Endodermal cell (in vitro differentiated cells): ENCODE results near the gene TAPT1. TPM values are rescaled to one million over a fixed set of nuclear protein-coding genes. Genes with fewer than 3 reads are reported as not detected.

Experiments
- DNase-seq: peaks from one replicate; pipeline ENCODE4 v3.0.0-alpha.2; 2017
- H3K27ac ChIP-seq: 2 replicates; pipeline ENCODE4 v1.5.1; 2013; ENCODE audit warnings: mild to moderate bottlenecking, low read depth, low read length, moderate library complexity
- H3K27me3 ChIP-seq: 2 replicates; pipeline ENCODE4 v1.6.1; 2013; ENCODE audit warnings: mild to moderate bottlenecking, low read length, moderate library complexity; ENCODE audit not compliant: insufficient read depth, control insufficient read depth, poor library complexity, severe bottlenecking
- H3K36me3 ChIP-seq: 2 replicates; pipeline ENCODE4 v1.7.0; 2013; ENCODE audit warnings: mild to moderate bottlenecking, low read length, moderate library complexity; ENCODE audit not compliant: control insufficient read depth, insufficient read depth
- H3K4me1 ChIP-seq: one replicate; pipeline ENCODE4 v1.7.0; 2013; ENCODE audit warnings: low read length; ENCODE audit not compliant: control insufficient read depth, insufficient read depth
- H3K4me3 ChIP-seq: 2 replicates; pipeline ENCODE4 v1.5.1; 2013; ENCODE audit warnings: mild to moderate bottlenecking, low read length, moderate library complexity
- H3K9ac ChIP-seq: 2 replicates; pipeline ENCODE4 v1.6.1; 2013; ENCODE audit warnings: mild to moderate bottlenecking, low read length, moderate library complexity; ENCODE audit not compliant: poor library complexity, severe bottlenecking; ENCODE audit errors: extremely low read depth
- H3K9me3 ChIP-seq: 2 replicates; pipeline ENCODE4 v1.6.1; 2013; ENCODE audit warnings: mild to moderate bottlenecking, low read length, moderate library complexity; ENCODE audit not compliant: control insufficient read depth
- H3K27ac Mint-ChIP-seq: 2 replicates; pipeline ENCODE4 v1.8.0; 2020; ENCODE audit warnings: mixed read lengths
- H3K27me3 Mint-ChIP-seq: 2 replicates; pipeline ENCODE4 v1.8.0; 2021; ENCODE audit warnings: mild to moderate bottlenecking, mixed read lengths; ENCODE audit not compliant: insufficient read depth
- H3K36me3 Mint-ChIP-seq: 2 replicates; pipeline ENCODE4 v1.8.0; 2020; ENCODE audit warnings: low read depth, mixed read lengths
- H3K4me1 Mint-ChIP-seq: 2 replicates; pipeline ENCODE4 v1.8.0; 2020; ENCODE audit warnings: mixed read lengths
- H3K4me3 Mint-ChIP-seq: 2 replicates; pipeline ENCODE4 v1.8.0; 2020; ENCODE audit warnings: mild to moderate bottlenecking, moderate library complexity, mixed read lengths
- H3K9me3 Mint-ChIP-seq: 2 replicates; pipeline ENCODE4 v1.8.0; 2020; ENCODE audit warnings: mild to moderate bottlenecking, mixed read lengths
- WGBS, 2 experiments: methylation state at CpG; one replicate each; pipeline versions ENCODE4 v1.1.5 to v1.1.7; 2013; ENCODE audit warnings: missing lambda C conversion rate in 2 of 2, mixed read lengths in 1 of 2; ENCODE audit not compliant: insufficient coverage in 1 of 2, insufficient read length in 1 of 2; 5-methylcytosine and 5-hydroxymethylcytosine counted together
- total RNA-seq, 2 donors: library from RNA; stranded (reverse); fragmentation: NEBNext Ultra II Directional in 1 of 2; extraction: Animal tissue kit (Norgen Biotek cat#: 25700) in 1 of 2; gene quantifications; 2 replicates in 1 of 2; 3 replicates in 1 of 2; pipeline ENCODE4 v1.2.1, GENCODE V29; 2021
- TF ChIP-seq, protein P1 (sequence below): fragments of 200-600 bp; sonication (generic); conservative IDR thresholded peaks from 2 replicates; pipeline ENCODE4 v1.5.0; 2021; ENCODE audit warnings: antibody characterized with exemption, mild to moderate bottlenecking

Gene TAPT1
- total RNA-seq, 2 donors from 2014 or later, result 19.8 to 22.6 TPM

DNA sequence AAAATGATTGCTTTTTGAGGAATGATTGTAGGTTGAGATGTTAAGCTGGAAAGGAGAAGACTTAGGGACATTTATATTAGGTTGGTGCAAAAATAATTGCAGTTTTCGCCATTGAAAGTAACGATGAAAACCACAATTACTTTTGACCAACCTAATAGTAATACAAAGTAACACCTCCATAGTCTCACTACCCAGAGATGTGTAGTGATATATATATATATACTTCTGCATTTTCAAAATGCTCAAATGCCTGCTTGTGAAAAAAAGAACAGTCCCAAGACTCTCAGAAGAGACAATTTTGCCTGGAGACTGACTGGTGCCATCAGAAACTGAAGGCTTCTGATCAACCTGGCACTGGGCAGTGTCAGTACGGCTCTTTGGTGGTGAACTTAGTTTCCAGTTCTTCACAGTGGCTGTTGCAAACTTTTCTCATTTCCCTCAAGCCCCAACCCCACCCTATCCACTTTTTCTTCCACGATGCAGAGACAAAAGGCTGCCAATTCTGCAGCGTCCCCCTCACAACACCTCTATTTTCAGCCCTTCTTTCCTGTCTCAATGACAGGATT is 35.1 kb upstream of the TAPT1 start:
- no peak overlapping the region for H3K4me3 Mint-ChIP-seq
- DNase-seq, result no peak

DNA sequence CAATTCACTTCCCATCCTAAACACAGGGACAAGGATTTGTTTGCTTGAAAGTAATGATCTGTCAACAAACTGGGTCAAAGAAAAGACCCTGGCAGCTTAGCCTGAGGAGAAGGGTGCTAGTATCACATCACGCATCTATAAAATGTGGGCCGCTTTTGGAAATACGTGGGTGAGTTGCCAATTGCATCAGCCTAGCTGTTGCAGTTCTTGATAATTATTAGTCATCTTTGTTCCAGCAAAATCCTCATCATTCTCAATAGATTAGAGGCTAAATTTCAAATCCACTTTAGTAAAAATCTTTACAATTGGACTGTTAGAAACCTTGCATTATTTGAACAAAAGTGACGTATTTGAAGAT is 33.6 kb upstream of the TAPT1 start:
- Histone ChIP-seq H3K4me3 (no peak overlapping the region), H3K27ac (no peak overlapping the region), H3K36me3 (no peaks in the 10 kb centered on the region), H3K9me3 (no peaks in the 10 kb centered on the region), H3K27me3 (no peaks in the 10 kb centered on the region), H3K4me1 (no peaks in the 10 kb centered on the region), H3K9ac (no peak overlapping the region)
- 95 to 98% methylated on average over 3 to 4 of the region's 4 CpGs for WGBS, 2 experiments
- peaks cover 2% of the 10 kb centered on the region for H3K9me3 Mint-ChIP-seq
- peaks cover 2% of the 10 kb centered on the region for H3K27me3 Mint-ChIP-seq
- H3K4me1 Mint-ChIP-seq, result peaks cover 6% of the 10 kb centered on the region
- H3K36me3 Mint-ChIP-seq, result peaks cover 18% of the 10 kb centered on the region
- no peak overlapping the region for H3K4me3 Mint-ChIP-seq
- no peak for DNase-seq
- no peak overlapping the region for H3K27ac Mint-ChIP-seq
- TF ChIP-seq, protein P1, sequence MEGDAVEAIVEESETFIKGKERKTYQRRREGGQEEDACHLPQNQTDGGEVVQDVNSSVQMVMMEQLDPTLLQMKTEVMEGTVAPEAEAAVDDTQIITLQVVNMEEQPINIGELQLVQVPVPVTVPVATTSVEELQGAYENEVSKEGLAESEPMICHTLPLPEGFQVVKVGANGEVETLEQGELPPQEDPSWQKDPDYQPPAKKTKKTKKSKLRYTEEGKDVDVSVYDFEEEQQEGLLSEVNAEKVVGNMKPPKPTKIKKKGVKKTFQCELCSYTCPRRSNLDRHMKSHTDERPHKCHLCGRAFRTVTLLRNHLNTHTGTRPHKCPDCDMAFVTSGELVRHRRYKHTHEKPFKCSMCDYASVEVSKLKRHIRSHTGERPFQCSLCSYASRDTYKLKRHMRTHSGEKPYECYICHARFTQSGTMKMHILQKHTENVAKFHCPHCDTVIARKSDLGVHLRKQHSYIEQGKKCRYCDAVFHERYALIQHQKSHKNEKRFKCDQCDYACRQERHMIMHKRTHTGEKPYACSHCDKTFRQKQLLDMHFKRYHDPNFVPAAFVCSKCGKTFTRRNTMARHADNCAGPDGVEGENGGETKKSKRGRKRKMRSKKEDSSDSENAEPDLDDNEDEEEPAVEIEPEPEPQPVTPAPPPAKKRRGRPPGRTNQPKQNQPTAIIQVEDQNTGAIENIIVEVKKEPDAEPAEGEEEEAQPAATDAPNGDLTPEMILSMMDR, result no peak

More for the DNA sequence above, 35.1 kb upstream of the TAPT1 start:
- Mint-ChIP-seq H3K9me3 (no peaks in the 10 kb centered on the region), H3K27me3 (peaks cover under 1% of the 10 kb centered on the region), H3K36me3 (peaks cover 7% of the 10 kb centered on the region), H3K4me1 (peaks cover 6% of the 10 kb centered on the region), H3K27ac (no peak overlapping the region)
- H3K4me3 ChIP-seq, result no peak overlapping the region
- TF ChIP-seq, protein P1, result no peak
- no peaks in the 10 kb centered on the region for H3K36me3 ChIP-seq
- no peaks in the 10 kb centered on the region for H3K9me3 ChIP-seq
- WGBS, 2 experiments, result 82 to 92% methylated on average over 2 to 3 of the region's 5 CpGs
- H3K4me1 ChIP-seq, result no peaks in the 10 kb centered on the region
- H3K9ac ChIP-seq, result no peak overlapping the region
- no peaks in the 10 kb centered on the region for H3K27me3 ChIP-seq
- no peak overlapping the region for H3K27ac ChIP-seq

DNA sequence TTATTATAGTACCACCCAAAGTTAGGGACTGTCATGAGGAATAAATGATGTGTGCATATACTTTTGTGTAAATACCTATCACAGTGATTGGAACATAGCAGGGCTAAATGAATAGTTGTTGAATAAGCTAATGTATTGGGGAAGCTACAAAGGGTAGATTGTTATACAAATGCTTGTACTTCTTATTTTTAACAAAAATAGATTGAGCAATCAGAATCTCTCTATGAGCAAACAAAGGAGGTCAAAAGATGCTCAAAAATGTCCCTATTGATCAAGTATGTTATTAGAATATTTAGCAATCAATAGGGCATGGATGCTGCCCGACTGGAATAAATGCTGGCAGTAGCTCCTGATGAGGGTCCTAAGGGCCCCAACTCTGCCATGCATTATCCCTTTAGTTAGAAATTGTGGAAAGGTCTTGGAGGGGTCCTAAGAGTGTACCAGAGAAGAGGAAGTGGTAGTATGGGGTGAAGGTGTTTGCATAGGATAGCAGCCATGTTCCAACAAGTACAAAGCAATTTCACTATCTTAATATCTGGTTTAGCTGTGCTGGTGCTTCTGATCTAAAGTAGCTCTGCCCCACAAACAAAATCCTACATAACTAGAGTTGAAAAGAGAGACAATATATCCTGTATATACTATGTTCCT is 33.1 kb upstream of the TAPT1 start:
- WGBS, 2 experiments, result 83 to 91% methylated on average over 1 of the region's 1 CpG
- H3K27ac Mint-ChIP-seq, result no peak overlapping the region

More for the DNA sequence above, 33.1 kb upstream of the TAPT1 start:
- peaks cover 2% of the 10 kb centered on the region for H3K9me3 Mint-ChIP-seq
- no peak overlapping the region for H3K27ac ChIP-seq
- no peaks in the 10 kb centered on the region for H3K36me3 ChIP-seq
- H3K36me3 Mint-ChIP-seq, result peaks cover 20% of the 10 kb centered on the region
- no peak overlapping the region for H3K4me3 ChIP-seq
- H3K4me3 Mint-ChIP-seq, result no peak overlapping the region
- no peak for DNase-seq
- peaks cover 2% of the 10 kb centered on the region for H3K27me3 Mint-ChIP-seq
- TF ChIP-seq, protein P1, result no peak
- H3K27me3 ChIP-seq, result no peaks in the 10 kb centered on the region
- no peaks in the 10 kb centered on the region for H3K4me1 ChIP-seq
- H3K4me1 Mint-ChIP-seq, result peaks cover 6% of the 10 kb centered on the region
- H3K9me3 ChIP-seq, result no peaks in the 10 kb centered on the region
- no peak overlapping the region for H3K9ac ChIP-seq
